Medulla oblongata (tissue), 1 donor: ENCODE data around the gene CYP3A7.
"Not testable (repeated sequence)": the region's sequence is repeated elsewhere in the genome, so short reads cannot be mapped to it uniquely, and the experiment has no call there.

Experiments used
- DNase-seq: peaks from one replicate; pipeline ENCODE4 v3.0.0-alpha.2; 2015; ENCODE audit errors: extremely low spot score

Gene CYP3A7

GRCh38 chr7:99741441-99741795, 6.4 kb upstream of the CYP3A7 start:
- no peak for DNase-seq

DNA sequence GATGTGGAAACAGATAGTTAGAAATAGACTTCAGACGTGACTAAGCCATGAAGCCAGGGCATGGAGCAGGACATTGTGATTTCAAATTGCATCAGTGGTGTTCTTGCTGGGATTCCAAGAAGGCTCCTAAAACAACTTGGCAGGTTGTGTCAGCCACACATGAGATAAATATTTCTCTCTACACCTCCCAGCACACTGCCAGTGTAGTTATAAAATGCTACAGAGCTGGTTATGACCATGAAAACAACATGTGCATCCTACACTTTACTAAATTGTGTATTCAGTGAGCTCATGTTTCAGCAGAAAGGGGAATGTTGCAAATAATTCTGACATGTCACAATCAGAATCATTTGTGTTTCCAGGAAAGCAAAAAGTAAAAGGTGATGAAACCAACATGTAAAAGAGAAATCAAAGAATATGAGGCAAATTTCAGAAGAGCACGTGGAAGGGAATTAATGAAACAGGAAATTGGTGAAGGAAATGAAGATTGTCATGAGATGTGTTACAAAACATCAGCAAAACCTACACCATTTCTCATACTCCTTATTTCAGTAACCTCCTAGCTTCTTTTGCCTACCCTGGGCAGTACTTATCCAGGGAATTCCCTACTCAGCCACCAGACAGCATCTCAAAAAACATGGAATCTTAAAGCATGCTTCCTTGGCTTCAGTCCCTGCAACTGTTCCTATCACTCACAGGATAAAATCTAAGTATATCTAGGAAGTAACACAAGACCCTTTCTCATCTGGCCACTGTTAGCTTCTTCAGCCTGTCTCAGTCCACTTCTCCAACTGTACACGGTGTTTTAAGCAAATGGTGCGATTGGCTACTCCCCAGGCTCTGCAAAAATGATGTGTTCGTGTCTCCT, 5.8 kb upstream of the CYP3A7 start:
- DNase-seq: no peak

DNA sequence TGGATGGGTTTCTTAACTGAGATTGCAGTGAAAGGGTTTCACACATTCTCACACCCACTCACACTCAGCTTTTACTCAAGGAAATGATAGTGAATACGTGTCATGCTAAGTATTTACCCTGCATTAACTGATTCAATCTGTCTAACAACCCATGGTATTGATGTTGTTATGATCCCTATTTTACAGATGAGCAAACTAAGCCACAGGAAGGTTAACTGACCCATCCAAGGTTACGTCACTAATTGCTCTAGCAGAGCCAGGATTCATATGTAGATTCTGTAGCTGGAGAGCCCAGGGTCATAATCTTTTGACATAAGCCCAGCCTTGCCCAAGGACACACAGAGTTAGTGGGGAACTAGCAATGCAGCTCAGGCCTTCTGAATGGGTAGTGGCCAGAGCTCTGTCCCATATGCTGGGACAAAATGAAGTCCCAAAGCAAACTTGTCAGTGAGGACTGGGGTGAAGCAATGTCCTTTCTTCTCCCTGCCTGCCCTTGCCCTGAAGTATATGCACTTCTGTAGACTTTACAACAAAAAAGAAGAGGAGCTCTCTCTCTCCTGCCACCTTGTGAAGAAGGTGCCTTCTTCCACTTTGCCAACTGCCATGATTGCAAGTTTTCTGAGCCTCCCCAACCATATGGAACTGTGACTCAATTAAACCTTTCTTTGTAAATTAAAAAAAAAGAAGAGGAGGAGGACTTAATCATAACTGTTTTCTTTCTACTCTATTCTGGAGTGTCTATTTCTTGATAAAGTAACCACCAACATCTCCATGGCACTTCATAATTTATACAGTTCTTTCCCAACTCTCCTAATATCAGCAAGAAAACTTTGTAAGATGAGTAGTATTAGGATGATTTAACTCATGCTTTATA, 4.9 kb upstream of the CYP3A7 start:
- no peak for DNase-seq

- no peak for DNase-seq
These were observed 2.7 kb upstream of the CYP3A7 start for GRCh38 chr7:99737726-99738125.

DNA sequence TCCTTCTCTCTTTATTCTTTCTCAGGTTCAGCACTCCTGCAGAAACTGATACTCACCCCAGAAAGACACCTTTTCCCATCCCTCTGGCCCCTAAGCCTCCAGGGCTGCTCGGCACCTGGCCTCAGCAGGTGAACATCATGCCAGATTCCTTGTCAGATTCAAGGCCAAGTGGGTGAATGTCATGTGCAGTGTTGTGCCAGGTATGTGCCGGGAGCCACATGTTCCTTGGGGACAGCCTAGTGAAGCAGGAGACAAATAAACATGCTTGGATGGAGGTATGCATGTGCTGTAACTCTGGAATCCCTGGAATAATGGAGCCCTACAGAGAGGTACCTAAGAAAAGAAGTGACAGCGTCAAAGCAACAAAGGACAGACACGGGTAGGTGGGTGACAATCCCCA, 1.7 kb upstream of the CYP3A7 start:
- not testable (repeated sequence) for DNase-seq

GRCh38 chr7:99733448-99733847, 1.5 kb downstream of the CYP3A7 start:
- no peak for DNase-seq

DNA sequence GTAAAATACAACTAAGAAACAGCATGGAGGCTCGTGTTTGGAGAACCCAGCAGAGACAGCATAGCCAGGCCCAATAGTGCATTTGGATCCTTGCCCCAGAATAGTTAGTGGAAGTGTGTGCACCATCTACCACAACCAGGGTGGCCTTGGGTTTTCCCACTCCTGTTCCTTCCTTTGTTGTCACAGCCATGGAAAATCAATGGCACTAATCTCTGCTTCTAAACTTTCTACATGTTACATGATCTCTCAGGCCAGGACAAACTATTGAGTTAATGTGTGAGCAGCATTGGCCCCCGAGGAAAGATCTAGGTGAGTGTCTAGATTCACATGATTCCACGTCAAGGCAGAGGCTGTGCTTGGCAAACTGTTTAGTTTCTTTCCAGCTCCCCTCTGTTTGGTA, 2.0 kb downstream of the CYP3A7 start:
- DNase-seq: no peak

DNA sequence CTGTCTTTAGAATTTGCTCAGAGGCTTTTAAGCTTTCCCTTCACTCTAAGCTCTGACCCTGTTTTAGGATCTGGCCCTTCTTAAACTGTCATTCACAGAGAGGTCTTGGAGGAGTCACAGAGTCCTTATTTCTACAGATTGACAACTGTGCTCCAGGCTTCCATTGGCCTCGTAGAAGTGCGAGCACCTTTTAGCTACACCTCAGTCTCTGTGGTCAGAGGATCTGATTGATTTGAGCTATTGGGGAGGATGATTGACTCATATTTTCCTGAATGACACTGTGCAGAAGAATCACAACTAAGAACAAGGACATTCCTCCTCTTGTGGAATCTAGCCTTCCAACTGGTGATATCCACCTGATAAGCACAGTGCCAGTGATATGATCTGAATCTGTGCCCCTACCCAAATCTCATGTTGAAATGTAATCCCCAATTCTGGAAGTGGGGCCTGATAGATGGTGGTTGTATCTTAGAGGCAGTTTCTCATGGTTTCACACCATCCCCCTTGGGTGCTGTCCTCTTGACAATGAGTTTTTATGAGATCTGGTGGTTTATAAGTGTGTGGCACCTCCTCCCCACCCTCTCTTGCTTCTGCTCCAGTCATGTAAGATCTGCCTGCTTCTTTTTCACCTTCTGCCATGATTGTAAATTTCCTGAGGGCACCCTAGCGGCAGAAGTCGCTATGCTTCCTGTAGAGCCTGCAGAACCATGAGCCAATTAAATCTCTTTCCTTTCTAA, 3.2 kb downstream of the CYP3A7 start:
- DNase-seq: no peak

- no peak for DNase-seq
These were observed 4.0 kb downstream of the CYP3A7 start for GRCh38 chr7:99730992-99731391.

DNA sequence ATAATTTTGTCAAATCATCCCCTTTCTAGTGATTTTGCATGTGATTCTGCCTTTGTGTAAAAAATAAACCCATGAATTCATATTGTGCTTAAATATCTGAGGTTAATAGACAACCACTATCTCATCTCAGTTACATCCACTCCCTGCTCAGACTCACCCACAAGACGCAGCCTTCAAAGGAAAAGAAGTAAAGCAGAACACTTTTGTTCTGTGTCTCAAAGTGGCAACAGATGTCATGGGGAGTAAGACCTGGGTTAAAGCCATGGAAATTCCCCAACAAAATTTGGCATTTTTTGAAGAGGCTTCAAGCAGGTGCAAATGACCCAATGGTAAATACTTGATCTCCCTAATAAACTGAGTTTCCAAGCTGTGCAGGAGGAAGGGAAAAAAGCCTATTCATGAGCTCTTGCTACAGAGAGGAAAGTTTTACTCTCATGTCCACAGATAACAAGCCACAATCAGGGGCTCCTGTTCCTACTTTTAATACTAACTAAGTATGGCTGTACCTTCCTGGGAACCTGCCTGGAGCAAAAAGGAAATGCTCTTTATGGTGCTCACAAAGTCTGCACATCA, 4.7 kb downstream of the CYP3A7 start:
- no peak for DNase-seq

GRCh38 chr7:99729486-99730237, 5.3 kb downstream of the CYP3A7 start:
- DNase-seq: no peak

DNA sequence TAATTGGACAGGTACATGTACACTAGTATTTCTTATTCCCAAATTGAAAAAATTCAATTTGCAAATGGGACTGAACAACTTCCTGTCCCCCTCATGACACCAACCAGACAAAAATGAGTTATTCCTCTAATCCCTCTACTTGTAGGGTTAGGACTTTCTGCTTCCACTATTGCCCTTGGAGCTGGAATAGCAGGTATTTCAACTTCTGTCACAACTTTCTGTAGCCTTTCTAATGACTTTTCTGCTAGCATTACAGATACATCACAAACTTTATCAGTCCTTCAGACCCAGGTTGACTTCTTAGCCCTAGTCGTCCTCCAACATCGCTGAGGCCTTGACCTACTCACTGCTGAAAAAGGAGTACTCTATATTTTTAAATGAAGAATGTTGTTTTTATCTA, 6.4 kb downstream of the CYP3A7 start:
- no peak for DNase-seq

DNA sequence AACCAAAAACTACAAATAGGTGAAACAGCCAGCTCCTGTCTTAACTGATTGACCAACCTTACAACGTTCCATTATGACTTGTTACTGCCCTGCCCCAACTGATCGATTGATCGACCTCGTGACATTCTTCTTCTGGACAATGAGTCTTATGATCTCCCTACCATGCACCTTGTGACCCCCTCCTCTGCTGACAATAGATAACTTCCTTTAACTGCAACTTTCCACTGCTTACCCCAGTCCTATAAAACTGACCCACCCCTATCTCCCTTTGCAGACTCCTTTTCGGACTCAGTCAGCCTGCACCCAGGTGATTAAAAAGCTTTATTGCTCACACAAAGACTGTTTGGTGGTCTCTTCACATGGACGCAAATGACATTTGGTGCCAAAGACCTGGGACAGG, 11.8 kb downstream of the CYP3A7 start:
- not testable (repeated sequence) for DNase-seq

GRCh38 chr7:99720800-99721595, 14.0 kb downstream of the CYP3A7 start:
- no peak for DNase-seq

GRCh38 chr7:99719996-99720769, 14.8 kb downstream of the CYP3A7 start:
- DNase-seq: no peak

GRCh38 chr7:99713995-99714570, 20.9 kb downstream of the CYP3A7 start:
- DNase-seq: no peak

DNA sequence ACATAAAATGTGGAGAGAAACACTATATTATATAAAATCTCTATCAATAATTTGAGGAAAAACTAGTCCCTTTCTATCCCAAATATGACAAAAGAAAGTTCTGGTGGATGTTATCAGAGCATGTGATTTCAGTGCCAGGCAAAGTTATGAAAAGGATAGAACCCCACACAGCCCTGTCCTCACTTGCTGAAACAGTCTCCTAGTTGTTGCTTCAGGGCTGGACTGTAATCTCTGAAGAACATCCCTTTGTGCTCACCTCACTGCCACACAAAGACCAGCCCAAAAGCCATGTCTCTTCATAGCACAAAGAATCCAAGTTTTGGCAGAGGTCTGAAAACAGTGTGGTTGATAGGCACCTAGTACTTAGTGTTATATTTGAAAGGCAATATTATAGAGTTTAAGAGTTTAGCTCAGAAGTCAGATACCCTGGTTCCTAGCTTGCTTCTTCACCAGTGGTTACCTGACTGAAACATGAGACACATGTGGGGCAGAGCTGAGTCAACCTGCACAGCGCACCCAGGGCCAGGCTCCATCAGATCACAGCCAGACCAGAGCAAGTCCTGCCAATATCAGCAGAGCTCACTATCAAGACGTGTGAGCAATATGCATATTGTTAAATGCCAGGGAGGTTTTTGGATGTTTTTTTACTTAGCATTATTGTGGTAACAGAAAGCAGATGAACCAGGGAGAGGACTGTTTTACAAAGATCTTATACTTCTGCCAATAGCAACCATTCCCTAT, 25.0 kb downstream of the CYP3A7 start:
- no peak for DNase-seq

GRCh38 chr7:99709260-99709659, 25.7 kb downstream of the CYP3A7 start:
- DNase-seq: no peak
